DMS53 treated with DMSO at 0.1 percent for 48 hours (cell line): ENCODE data around the gene SPN.
A peak's percentile ranks its signal among the peaks of the same experiment; 100 is the strongest.
"Not testable (repeated sequence)": the region's sequence is repeated elsewhere in the genome, so short reads cannot be mapped to it uniquely, and the experiment has no call there.

ENCODE experiments used
- DNase-seq: peaks from one replicate; lab custom pipeline; 2025; ENCODE audit not compliant: unreplicated experiment; lab: John Stamatoyannopoulos, UW

Gene SPN

DNA sequence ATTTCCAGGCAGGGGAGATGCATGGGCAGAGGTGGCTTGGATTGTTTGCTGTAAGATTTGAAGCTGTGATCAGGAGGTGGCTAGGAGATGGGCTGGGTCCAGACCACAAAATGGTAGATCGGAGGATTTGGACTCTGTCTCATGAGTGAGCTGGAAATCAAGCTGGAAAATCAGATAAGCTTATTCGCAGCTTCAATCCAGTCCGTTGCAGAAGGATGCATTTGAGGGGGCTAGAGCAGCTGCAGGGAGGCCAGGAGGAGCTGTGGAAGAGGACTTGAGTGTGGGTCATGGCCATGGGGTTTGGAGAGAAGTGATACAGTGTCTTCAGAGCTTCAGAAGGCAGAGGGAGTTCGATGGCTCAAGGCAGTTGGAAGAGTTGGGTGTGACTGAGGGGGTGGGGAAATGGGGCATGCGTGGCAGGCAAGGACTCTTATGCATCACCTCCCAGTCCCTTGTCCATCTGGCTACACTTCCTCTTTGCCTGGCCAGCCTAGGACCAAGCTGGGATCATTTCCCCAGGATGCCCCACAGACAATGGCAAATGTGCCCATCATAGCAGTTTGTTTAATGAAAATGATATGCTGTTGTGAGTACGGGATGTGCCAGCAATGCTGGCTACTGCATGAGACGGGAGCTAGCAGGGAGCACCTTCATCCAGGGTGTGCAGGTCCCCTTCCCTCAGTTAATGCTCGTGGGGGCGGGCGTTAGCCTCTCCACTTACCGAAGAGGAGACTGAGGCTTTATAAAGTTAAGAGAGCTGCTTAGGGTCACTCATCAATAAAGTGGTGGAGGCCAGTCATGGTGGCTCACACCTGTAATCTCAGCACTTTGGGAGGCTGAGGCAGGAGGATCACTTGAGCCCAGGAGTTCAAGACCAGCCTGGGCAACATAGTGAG is 36.5 kb downstream of the SPN start:
- no peak for DNase-seq

DNA sequence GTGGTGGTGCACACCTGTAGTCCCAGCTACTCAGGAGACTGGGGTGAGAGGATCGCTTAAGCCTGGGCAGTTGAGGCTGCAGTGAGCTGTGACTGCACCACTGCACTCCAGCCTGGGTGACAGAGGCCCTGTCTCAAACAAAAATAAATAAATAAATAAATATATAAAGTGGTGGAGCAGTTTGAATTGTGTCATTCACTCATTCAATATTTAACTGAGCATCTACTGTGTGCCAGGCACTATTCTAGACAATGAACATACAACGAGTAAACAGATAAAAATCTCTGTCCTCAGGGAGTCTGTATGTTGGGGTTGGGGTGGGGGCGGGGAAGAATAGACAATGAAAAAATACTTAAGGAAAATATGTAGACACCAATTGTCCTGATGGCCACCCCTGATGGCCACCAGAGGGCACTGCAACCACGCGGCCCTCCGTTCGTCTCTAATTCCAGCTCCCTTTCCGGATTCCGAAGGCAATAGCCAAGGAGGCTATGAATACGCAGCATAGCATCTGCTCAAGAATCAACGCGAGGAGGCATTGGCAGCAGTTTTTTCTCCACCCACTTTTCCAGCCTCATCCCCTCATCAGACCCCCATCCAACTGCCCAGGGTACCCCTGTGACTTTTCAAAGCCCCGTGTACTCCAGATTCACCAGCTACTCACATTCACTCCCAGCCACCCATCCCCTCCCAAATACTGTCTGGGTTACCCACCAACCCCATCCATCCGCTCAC is 37.4 kb downstream of the SPN start:
- DNase-seq, result peak; percentile 54

DNA sequence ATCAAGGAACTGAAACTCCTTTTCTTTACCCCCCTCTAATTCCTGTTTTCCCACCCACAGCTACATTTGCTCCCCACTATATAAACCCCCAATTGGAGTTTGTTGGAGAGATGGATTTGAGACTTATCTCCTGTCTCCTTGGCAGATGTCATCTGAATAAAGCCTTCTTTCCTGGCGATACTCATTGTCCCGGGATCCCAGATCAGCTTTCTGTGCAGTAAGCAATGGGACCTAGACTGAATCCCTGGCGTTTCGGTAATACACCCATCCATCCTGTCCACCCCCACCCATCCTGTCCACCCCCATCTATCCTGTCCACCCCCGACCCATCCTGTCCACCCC is 38.1 kb downstream of the SPN start:
- DNase-seq, result no peak

DNA sequence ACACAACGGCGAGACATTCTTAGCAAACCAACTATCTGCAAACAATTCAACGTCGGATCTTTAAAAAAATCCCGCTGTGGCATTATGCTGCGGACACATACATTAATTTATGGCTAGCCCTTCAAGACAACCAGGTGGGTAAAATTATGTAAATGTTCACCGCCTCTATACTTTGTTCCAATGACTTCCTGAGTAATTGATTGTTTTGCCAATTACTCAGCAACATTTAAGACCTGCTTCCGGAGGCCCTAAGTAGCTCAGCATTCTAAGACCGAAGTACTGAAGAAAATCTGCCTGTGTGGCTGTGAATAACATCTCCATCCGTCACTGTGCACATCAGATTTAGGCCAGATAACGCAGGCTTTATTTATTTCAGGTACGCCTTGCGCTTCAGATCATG is 39.2 kb downstream of the SPN start:
- DNase-seq, result no peak

DNA sequence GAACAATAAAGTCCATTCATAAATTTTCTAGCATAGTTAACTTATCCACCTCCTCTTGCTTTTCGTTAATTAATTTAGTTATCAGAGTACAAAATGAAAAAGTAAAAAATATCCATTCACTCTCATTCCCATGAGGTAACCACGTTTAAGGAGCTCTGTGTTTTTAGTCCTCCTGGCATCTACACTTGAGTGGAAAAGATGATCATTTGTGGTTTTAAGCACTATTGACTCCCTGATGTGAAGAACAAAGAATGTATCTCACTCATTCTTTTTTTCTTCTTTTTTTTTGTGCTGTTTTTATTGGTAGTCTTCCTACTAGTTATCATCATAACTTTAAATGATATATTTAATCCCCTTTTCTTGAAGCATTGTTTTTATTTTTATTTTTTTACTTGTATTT is 42.0 kb downstream of the SPN start:
- no peak for DNase-seq

DNA sequence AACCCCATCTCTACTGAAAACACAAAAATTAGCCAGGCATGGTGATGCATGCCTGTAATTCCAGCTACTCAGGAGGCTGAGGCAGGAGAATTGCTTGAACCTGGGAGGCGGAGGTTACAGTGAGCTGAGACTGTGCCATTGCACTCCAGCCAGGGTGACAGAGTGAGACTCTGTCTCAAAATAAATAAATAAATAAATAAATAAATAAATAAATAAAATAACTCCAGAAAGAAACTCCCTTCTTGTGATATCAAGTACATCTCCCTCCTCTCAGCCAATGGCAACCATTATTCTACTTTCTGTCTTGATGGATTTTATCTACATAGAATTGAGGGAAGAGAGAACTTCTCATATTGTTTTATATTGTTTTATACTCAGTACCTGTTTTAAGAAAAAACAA is 44.1 kb downstream of the SPN start:
- DNase-seq, result not testable (repeated sequence)

DNA sequence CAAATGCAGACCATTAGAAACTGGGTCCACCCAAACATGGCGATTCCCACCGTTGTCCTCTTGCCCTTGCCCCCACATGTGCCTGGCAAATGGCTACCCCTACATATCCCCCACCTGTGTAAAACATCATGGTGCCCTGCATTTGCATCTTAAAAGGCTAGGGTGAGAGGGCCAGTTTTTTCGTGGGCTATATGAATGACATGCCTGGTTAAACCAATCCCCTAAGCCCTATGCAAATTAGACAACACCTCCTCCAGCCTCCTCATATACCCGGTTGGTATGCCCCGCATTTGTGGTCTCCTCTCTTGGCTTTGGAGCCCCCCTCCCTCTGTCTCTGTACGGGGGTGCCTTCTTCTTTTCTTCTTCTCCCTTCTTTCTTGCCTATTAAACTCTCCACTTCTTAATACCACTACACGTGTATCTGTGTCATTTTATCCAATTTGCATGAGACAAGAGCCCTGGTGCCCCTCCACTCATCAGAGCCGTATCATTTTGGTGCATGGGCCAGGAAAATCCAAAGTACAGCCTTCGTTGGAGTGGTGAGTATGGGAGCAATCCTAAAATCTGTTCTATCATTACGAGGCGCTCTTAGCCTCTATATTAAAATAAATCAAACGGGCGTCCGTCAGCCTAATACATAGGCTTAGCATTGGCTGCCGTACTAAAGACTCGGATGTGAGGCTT is 46.0 kb downstream of the SPN start:
- no peak for DNase-seq

DNA sequence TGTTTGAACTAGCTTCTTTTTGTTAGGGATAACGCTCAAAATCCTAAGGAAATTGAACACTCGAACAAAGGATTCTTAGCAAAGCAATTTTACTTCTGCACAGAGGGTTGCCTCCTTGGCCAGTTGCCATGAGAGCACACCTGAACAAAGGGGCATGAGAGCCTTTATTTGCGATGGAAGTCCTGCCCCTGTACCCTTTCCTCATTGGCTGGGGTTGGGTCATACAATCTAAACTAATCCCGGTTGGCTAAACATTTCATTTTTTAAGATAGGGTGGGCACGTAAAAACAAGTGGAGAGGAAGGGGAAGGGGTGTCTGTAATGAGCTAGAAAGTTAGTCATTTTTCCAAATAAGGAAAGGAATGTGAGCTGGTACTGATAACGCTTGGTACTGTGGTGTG is 46.6 kb downstream of the SPN start:
- not testable (repeated sequence) for DNase-seq

DNA sequence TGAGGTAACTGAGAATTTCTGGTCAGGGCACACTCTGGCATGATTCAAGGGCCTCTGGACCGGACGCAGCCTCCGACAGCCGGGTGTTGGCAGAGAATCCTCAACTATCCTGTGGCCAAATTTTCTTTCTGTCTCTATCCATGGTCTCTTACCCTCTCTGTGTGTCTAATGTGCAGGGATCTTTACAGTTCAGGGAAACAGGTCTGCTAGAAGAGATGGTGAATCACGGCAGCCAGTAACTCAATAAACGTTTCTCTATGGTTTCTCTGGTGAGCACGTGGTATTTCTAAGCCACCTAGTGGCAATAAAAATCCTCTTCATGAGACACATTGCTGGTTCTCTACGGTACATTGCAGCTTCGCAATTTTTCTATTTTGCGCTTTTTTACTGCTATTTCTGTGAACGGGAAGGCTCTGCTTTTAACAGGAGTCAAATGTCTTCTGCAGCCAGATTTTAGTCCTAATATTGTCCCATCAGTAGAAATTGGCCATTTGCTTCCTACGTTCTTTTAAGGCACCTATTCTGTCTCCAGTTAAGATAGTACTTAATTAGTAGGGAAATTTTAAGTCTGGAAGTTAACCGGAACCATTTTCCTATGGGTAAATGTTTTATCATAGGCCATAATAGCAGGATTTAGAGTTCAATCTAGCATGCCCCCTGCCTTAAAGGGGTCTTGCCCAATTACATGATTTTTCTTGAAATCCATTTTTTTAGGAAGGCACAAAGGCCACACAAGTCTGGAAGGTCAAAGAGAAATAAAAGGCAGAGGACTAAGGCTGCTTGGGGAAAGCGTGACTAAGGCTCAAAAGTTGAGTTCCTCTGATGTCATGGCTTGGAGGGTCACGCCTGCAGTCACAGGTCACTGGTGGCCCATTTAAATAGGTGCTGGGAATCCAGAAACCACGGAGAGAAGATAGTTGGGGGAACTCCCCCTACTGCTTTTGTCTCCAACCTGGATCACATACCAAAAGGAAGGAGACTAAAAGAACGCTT is 47.5 kb downstream of the SPN start:
- DNase-seq, result peak; percentile 31

DNA sequence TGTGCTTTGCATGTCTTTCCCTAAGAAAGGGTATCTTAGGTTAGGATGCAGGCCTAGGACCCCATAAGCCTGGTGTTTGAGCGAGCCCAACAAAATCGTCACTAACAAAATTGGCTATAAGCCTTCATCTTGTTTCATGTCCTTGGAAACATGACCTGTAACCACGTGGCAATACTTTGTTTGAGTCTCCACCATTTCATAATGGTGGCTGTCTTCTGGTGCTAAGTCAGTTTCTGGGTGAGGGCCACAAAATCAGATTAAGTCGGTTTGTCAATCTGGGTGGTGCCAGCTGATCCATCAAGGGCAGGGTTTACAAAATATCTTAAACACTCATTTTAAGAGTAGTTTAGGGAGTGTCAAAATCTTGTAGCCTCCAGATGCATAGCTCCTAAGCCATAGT is 49.8 kb downstream of the SPN start:
- DNase-seq, result no peak

DNA sequence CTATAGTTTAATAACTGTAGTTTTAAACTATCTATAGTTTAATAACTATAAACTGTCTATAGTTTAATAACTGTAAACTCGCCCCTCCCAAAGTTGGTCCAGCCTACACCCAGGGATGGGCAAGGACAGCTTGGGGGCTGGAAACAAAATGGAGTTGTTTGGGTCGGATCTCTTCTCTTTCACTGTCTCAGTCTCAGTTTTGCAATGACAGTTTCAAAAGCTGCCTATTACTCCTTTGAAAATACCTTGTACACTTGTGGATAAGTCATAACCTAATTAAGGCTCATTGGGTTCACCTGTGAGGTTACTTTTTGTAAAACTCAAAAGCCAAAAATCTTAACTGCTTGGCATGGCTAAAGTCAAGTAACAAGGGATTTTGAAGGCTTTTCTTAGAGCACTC is 51.3 kb downstream of the SPN start:
- DNase-seq, result no peak

DNA sequence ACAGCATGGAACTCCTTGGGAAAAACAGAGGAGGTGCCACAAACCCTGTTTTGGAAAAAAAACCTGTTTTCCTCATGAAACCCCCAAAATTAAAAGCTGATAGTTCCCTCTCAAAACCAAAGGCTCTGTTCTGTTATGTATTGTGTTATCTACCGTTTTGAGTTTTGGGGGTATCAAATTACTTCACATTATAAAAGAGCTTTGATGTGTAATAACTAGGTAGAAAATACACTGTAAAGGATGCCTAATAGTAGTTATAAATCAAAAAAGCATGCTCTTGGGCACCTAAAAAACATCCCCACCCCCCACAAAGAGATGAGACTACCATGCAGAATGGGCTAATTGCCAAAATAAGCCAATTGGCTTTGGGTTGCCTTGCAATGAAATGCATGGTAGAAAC is 51.9 kb downstream of the SPN start:
- no peak for DNase-seq

DNA sequence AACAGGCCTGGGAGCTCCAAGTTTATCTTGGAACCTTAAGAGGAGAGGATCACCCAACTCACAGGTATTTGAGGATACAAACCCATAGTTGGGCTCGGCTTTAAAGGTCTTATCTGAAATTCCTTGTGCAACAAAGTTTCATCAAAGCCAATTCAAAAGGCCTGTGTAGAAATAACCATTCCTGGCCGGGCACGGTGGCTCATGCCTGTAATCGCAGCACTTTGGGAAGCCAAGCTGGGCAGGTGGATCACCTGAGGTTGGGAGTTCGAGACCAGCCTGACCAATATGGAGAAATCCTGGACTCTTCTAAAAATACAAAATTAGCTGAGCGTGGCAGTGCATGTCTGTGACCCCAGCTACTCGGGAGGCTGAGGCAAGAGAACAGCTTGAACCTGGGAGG is 54.1 kb downstream of the SPN start:
- no peak for DNase-seq

DNA sequence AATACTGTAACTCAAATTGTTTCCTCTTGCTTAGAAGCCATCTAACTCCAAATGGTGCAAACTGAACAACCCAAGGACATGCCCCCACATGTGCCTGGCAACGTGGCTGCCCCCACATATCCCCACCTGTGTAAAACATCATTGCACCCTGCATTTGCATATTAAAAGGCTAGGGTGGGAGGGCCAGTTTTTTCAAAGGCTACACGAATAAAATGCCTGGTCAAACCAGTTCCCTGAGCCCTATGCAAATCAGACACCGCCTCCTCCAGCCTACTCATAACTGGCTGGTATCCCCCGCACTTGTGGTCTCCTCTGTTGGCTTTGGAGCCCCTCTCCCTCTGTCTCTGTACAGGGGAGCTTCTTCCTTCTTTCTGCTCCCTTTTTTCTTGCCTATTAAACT is 56.0 kb downstream of the SPN start:
- DNase-seq, result no peak
